ENCODE results near the gene TIMM29. TPM values are rescaled to one million over a fixed set of nuclear protein-coding genes. Genes with fewer than 3 reads are reported as not detected.

The TIMM29 gene
- total and polyA plus RNA-seq, 2 of the 13 experiments (the other 11 are each of a cell fraction or from before 2014, with no cell fraction given), result 7.1 to 33.8 TPM

GRCh38 chr19:10907925-10908324, 20.7 kb upstream of the TIMM29 start:
- no peak for FAIRE-seq
- no peak overlapping the region for H3K4me2 ChIP-seq (ENCODE audit: low read depth, low read length)
- no peaks in the 10 kb centered on the region for H3K4me1 ChIP-seq (ENCODE audit: insufficient read depth, low read length)
- H3K79me2 ChIP-seq (ENCODE audit: insufficient read depth, low read length), result peaks cover 3% of the 10 kb centered on the region
- ATAC-seq, result no peak
- no peak overlapping the region for H2AFZ ChIP-seq (ENCODE audit: low read length)
- DNase-seq (ENCODE audit: low spot score), result no peak
- intact Hi-C loops (cut with micrococcal nuclease; ENCODE audit: unreplicated experiment) (no loop called here), in situ Hi-C loops (cut with HindIII; ENCODE audit: extremely low pct_ligation_motif_present, low pct_unique_long_range_greater_than_20kb) (no loop called here)
- 0 out of 2 replicates have a peak, but pooled peaks cover 3% of the 10 kb centered on the region for H4K20me1 ChIP-seq (ENCODE audit: insufficient read depth, low read length)
- H3K9me3 ChIP-seq (ENCODE audit: low read length), result no peaks in the 10 kb centered on the region
- H3K27ac ChIP-seq (ENCODE audit: extremely low read length, insufficient read depth, low read length), result no peak overlapping the region
- TF ChIP-seq ZNF230 (CRISPR knock-in tag; IDR thresholded peaks at IDR 0.05) (no peak), HINFP (CRISPR knock-in tag; IDR thresholded peaks at IDR 0.05; ENCODE audit: low read depth) (no peak), MLX (CRISPR knock-in tag; IDR thresholded peaks at IDR 0.05) (no peak), ZNF350 (CRISPR knock-in tag; IDR thresholded peaks at IDR 0.05; ENCODE audit: borderline replicate concordance, low read depth) (no peak), BORCS8-MEF2B (CRISPR knock-in tag; IDR thresholded peaks at IDR 0.05) (no peak), ZBTB8A (CRISPR knock-in tag; IDR thresholded peaks at IDR 0.05; ENCODE audit: borderline replicate concordance, low read depth) (no peak), RARA (CRISPR knock-in tag; IDR thresholded peaks at IDR 0.05) (no peak), ZSCAN20 (CRISPR knock-in tag; IDR thresholded peaks at IDR 0.05; ENCODE audit: borderline replicate concordance) (no peak), ZNF792 (CRISPR knock-in tag; IDR thresholded peaks at IDR 0.05) (no peak), ZBTB7A (CRISPR knock-in tag; IDR thresholded peaks at IDR 0.05) (no peak), RBM22 (optimal IDR thresholded peaks at IDR 0.05; ENCODE audit: low read length) (no peak)
- CTCF ChIA-PET (ENCODE audit: low intra/inter-chr PET ratio, low total read pairs), result no interaction called here
- no TSS peak for BruUV-seq (replicated peaks)
- 97% methylated on average over 14 of the region's 14 CpGs for WGBS (ENCODE audit: low lambda C conversion rate)
- POLR2A ChIA-PET, result no interaction called here
- H3K4me3 ChIP-seq (replicated peaks in 1 of 3; ENCODE audit: insufficient read depth in 1 of 3, low read depth in 2 of 3, low read length in 3 of 3), result no peak overlapping the region
- H3K36me3 ChIP-seq (replicated peaks in 1 of 2; ENCODE audit: control insufficient read depth in 1 of 2, insufficient read depth in 2 of 2, low read length in 2 of 2), result peaks cover 23 to 58% of the 10 kb centered on the region in 2 experiments; a peak in 4 of 5 replicates
- H3K9ac ChIP-seq (ENCODE audit: insufficient read depth, low read depth, low read length), result no peak overlapping the region
- H3K27me3 ChIP-seq (ENCODE audit: control insufficient read depth in 1 of 2, insufficient read depth in 2 of 2, low read length in 2 of 2), result no peaks in the 10 kb centered on the region

Data from HepG2 (cell line).